CD4-positive, alpha-beta T cell (primary cell): ENCODE results near the gene IL17F. TPM values are rescaled to one million over a fixed set of nuclear protein-coding genes. Genes with fewer than 3 reads are reported as not detected.

ENCODE experiments used
- ATAC-seq: fragments of 200-7000 bp; cut with Tn5 transposase; one replicate; pipeline ENCODE4 v1.10.0; 2022; ENCODE audit warnings: mild to moderate bottlenecking; ENCODE audit not compliant: poor library complexity
- CTCF ChIA-PET: fragments of 350-600 bp; sonication (Branson Sonifier 250); formaldehyde crosslinking; loops from one replicate; lab custom pipeline; 2021; ENCODE audit warnings: antibody characterized with exemption, inconsistent platforms; lab: Charles Lee
- POLR2A ChIA-PET: fragments of 350-600 bp; sonication (Branson Sonifier 250); formaldehyde crosslinking; loops from one replicate; lab custom pipeline; 2021; ENCODE audit warnings: antibody characterized with exemption, inconsistent platforms; lab: Charles Lee
- DNase-seq, 14 experiments: peaks; one replicate each; pipeline ENCODE4 v3.0.0-alpha.2; 2013 to 2020; ENCODE audit warnings: mixed read lengths in 2 of 14
- H3K27ac ChIP-seq, 2 donors: one replicate each; pipeline versions ENCODE4 v1.5.1 to v1.7.0; 2013; ENCODE audit warnings: low read length in 2 of 2, low read depth in 1 of 2, mild to moderate bottlenecking in 1 of 2
- H3K27me3 ChIP-seq, 2 experiments: 1 replicate in 1 of 2; 2 replicates in 1 of 2; pipeline versions ENCODE4 v1.6.1 to v1.7.0; 2013; ENCODE audit warnings: low read length in 2 of 2, control low read depth in 1 of 2, mild to moderate bottlenecking in 1 of 2, moderate library complexity in 1 of 2; ENCODE audit not compliant: insufficient read depth in 2 of 2, control insufficient read depth in 1 of 2
- H3K36me3 ChIP-seq: one replicate; pipeline ENCODE4 v1.6.1; 2013; ENCODE audit warnings: low read length, control low read depth; ENCODE audit not compliant: insufficient read depth
- H3K4me1 ChIP-seq: one replicate; pipeline ENCODE4 v1.6.1; 2013; ENCODE audit warnings: low read length, control low read depth; ENCODE audit not compliant: insufficient read depth
- H3K4me3 ChIP-seq: one replicate; pipeline ENCODE4 v1.5.1; 2013; ENCODE audit warnings: mild to moderate bottlenecking, low read length, moderate library complexity
- H3K9me3 ChIP-seq, 2 experiments: 1 replicate in 1 of 2; 2 replicates in 1 of 2; pipeline versions ENCODE4 v1.6.1 to v1.7.0; 2013; ENCODE audit warnings: low read length in 2 of 2, mild to moderate bottlenecking in 2 of 2, control low read depth in 1 of 2, moderate library complexity in 1 of 2; ENCODE audit not compliant: control insufficient read depth in 1 of 2, insufficient read depth in 1 of 2
- H3K27ac Mint-ChIP-seq: one replicate; pipeline ENCODE4 v1.8.0; 2020; ENCODE audit warnings: mixed read lengths
- H3K27me3 Mint-ChIP-seq: one replicate; pipeline ENCODE4 v1.8.0; 2021; ENCODE audit warnings: mixed read lengths
- H3K36me3 Mint-ChIP-seq: one replicate; pipeline ENCODE4 v1.8.0; 2021; ENCODE audit warnings: low read depth, mixed read lengths
- H3K4me1 Mint-ChIP-seq: one replicate; pipeline ENCODE4 v1.8.0; 2021; ENCODE audit warnings: low read depth, mixed read lengths
- H3K4me3 Mint-ChIP-seq: one replicate; pipeline ENCODE4 v1.8.0; 2020; ENCODE audit warnings: mild to moderate bottlenecking, mixed read lengths
- H3K9me3 Mint-ChIP-seq: one replicate; pipeline ENCODE4 v1.8.0; 2020; ENCODE audit warnings: mixed read lengths
- CTCF ChIP-seq: fragments of 200-600 bp; IDR thresholded peaks from one replicate; pipeline ENCODE4 v1.8.0; 2022; ENCODE audit warnings: antibody characterized with exemption, mild to moderate bottlenecking
- intact Hi-C, 2 experiments: fragments of 100-400 bp; cut with DNase I in 1 of 2; cut with micrococcal nuclease in 1 of 2; formaldehyde crosslinking; loops; one replicate each; pipeline versions ENCODE4 v1.15.1 to v1.9.0; 2023 to 2025; cut with DNase I, micrococcal nuclease
- total RNA-seq, 174 experiments: library from RNA in 2 of 174; stranded (reverse) in 2 of 174; gene quantifications; one replicate each; pipeline ENCODE4 v1.2.3 and lab custom pipeline; 2021 to 2026

Gene IL17F
- total RNA-seq, 2 experiments from 2014 or later = not detected

- Histone ChIP-seq H3K4me3 (no peak overlapping the region), H3K27me3 (no peaks in the 10 kb centered on the region), H3K27ac (no peak overlapping the region), H3K36me3 (no peaks in the 10 kb centered on the region), H3K4me1 (no peaks in the 10 kb centered on the region), H3K9me3 (no peaks in the 10 kb centered on the region)
- H3K9me3 Mint-ChIP-seq = no peaks in the 10 kb centered on the region
- ATAC-seq (no peak), DNase-seq (no peak)
- H3K36me3 Mint-ChIP-seq = no peaks in the 10 kb centered on the region
- H3K4me1 Mint-ChIP-seq = peaks cover 9% of the 10 kb centered on the region
- H3K4me3 Mint-ChIP-seq = no peak overlapping the region
- H3K27me3 Mint-ChIP-seq = peaks cover 4% of the 10 kb centered on the region
- ChIA-PET POLR2A (no interaction called here), CTCF (no interaction called here)
- TF ChIP-seq CTCF = no peak
- intact Hi-C loops = no loop called here
- no peak overlapping the region for H3K27ac Mint-ChIP-seq
These were observed 912 bp downstream of the IL17F start for GRCh38 chr6:52243282-52243893.

DNA sequence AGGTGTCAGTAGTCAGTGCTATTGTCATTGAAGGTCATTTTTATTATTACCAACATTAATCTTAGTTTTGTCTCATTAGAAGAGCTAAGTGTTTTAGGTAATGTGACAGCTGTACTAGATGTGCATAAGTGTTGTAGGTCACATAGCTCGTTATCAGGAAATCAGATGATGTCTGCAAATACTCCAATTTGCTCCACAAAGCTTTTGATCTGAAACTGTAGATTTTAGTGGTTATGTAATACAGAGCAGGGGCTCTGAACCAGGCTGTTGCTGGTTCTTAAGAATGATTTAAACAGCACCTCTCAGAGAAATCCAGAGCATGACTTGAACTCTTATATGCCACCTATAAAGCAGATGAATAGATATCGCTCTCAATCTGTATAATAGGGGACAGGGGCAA is 2.5 kb downstream of the IL17F start:
- ChIA-PET POLR2A (interaction anchor here (1.1 kb wide), 1 partner anchor 43 kb away, joined by 3 read pairs; the partner anchor contains the start of gene MCM3), CTCF (no interaction called here)
- no peaks in the 10 kb centered on the region for H3K9me3 Mint-ChIP-seq
- H3K4me1 Mint-ChIP-seq = peaks cover 9% of the 10 kb centered on the region
- no peak overlapping the region for H3K4me3 Mint-ChIP-seq
- intact Hi-C loops = no loop called here
- Histone ChIP-seq H3K27me3 (no peaks in the 10 kb centered on the region), H3K27ac (no peak overlapping the region), H3K9me3 (no peaks in the 10 kb centered on the region), H3K4me1 (no peaks in the 10 kb centered on the region), H3K4me3 (no peak overlapping the region), H3K36me3 (no peaks in the 10 kb centered on the region)
- no peak for TF ChIP-seq CTCF
- no peak overlapping the region for H3K27ac Mint-ChIP-seq
- ATAC-seq = peak; percentile 39
- H3K36me3 Mint-ChIP-seq = no peaks in the 10 kb centered on the region
- DNase-seq = no peak
- no peaks in the 10 kb centered on the region for H3K27me3 Mint-ChIP-seq

DNA sequence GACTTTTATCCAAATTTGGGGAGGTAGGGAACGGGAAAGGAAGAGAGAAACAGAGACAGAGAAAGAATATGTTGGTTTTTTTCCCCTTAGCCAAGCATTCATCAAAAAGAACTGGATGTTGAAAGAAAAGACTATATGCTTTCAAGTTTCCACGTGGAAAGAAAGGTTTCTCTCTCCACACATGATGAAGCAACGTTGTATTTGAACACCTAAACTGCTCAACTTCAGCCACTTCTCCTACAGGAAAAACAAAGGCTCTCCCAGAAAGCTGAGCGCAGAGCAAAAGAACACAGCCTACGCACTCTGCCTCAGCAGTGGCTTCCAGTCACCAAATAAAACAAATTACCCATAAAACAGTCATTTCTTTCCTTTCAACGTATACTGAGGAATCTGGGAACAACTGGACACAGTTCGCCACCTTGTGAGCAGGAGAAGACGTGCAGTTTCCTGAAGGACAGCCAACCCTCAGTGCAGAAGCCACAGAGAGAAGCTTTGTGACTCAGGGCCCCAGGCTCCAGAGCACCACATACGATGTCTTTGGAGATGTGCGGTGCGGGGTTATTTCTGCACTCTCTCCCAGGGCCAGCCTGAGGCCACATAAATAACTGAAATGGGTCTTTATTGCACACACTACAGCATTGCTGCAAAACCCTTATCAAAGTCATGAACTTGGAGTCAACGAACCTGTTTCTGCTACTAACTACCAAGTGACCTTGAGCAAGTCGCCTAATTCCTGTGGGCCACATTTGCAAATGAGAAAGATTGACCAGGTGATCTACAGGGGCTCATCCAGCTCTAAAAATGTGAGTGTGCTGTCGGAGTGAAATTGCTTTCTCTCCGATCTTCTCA is 10.1 kb downstream of the IL17F start:
- Histone ChIP-seq H3K27me3 (no peaks in the 10 kb centered on the region), H3K9me3 (no peaks in the 10 kb centered on the region), H3K4me1 (peaks cover 3% of the 10 kb centered on the region), H3K36me3 (no peaks in the 10 kb centered on the region), H3K4me3 (no peak overlapping the region), H3K27ac (no peak overlapping the region)
- no peaks in the 10 kb centered on the region for H3K36me3 Mint-ChIP-seq
- H3K9me3 Mint-ChIP-seq = no peaks in the 10 kb centered on the region
- intact Hi-C loops = no loop called here
- POLR2A ChIA-PET = no interaction called here
- peaks cover 3% of the 10 kb centered on the region for H3K27me3 Mint-ChIP-seq
- ATAC-seq (no peak), DNase-seq (no peak)
- H3K4me1 Mint-ChIP-seq = no peaks in the 10 kb centered on the region
- no peak for TF ChIP-seq CTCF
- no peak overlapping the region for H3K27ac Mint-ChIP-seq
- CTCF ChIA-PET = no interaction called here
- H3K4me3 Mint-ChIP-seq = no peak overlapping the region
